NCI-H2081 (cell line): Measurements from ENCODE around the gene CLCN3.
"Not testable (repeated sequence)": the region's sequence is repeated elsewhere in the genome, so short reads cannot be mapped to it uniquely, and the experiment has no call there.

Source experiments
- DNase-seq, 2 experiments: peaks; one replicate each; lab custom pipeline; 2025; lab: John Stamatoyannopoulos, UW

The CLCN3 gene

DNA sequence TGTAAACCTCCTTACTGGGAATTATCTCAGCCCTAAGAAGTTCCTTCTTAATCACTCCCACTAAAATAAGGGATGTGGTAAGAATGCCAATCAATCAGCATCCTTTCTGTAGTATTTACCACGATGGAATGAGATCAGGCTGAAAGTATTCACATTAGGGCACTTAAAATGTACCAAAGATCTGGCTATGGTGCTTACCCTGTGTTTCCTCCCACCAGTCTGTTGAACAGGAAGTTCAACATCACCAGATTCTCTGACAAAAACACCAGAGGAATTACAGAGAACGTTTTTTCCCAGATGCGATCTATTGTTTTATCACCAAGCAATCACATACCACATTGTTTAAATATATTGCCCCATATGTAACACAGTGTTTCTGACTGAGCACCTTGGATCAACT is 2.1 kb upstream of the CLCN3 start:
- no peak for DNase-seq

- DNase-seq = no peak
These were observed 1.4 kb upstream of the CLCN3 start for GRCh38 chr4:169618986-169619385.

DNA sequence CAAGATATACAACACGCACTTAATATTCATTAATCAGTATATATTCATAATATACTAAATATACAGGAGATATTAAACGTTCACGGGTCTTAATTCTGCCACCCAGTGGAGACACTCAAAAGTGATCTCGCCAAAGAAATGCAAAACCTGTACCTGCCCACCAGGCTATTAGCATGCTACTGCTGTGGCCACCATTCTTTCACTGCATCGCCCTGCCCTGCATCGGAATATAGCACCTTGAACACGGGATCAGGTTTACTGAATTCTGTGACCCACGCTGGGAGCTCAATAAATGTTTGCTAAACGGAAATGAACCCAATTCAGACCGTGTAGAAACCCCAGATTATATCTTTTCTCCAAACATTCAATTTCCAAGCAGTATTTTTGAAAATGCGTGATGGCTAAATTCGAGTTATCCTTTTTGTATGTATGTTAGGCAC is 840 bp upstream of the CLCN3 start:
- peak in 1 of 2 experiments; percentile 41 for DNase-seq

GRCh38 chr4:169620880-169621248 is 486 bp downstream of the CLCN3 start:
- peak in 1 of 2 experiments; percentile 17 for DNase-seq

DNA sequence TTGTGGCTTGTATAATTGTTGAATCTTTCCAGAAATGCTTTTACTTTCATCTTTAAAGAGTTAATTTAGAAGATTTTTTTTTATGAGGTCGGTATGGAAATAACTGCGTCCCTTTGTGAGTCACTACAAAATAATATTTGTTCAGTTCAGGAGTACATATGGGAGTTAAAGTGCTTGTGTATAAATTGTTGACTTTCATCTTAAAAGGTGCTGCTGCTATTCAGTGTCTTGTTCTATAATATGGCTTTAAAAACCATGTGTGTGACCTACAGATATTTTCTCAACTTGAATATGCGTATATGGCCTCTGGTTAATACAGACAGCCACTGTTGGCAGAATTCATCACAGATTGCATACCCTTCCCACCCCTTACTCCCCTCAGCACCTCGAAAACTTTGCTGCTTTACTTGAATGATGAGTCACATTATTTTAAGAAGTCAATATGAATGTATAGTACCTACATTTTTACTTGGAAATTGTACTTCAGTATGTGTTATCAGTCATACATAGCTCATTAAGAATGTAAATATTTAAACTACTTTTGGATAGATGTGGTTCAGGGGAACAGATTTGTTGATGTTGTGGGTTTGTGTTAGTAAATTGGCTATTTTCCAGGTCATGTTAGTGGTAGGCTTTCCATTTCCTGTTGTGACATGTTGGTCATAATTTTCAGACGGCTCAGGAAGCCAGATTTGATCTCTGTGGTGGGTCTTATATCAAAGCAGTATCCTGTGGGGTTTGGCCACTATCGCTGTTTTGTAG is 1.5 kb downstream of the CLCN3 start:
- peak in 1 of 2 experiments; percentile 34 for DNase-seq

DNA sequence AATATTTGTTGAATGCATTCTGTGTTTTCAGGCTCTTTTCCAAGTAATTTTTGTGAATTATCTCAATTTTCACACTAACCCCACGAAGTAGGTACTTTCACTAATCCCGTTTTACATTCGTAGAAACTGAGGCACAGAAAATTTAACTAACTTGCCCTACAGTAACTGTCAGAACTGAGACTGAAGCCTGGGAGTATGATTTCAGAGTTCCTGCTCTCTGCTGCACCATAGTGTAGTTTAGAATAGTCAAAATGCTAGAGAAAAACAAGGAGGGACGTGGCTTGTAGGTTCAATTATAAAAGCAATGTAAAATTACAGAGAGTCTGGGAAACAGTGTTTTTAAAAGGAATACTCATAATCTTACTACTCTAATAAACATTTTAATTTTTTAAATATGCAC is 2.2 kb downstream of the CLCN3 start:
- no peak for DNase-seq

- not testable (repeated sequence) for DNase-seq
These were observed 3.6 kb downstream of the CLCN3 start for GRCh38 chr4:169624012-169624411.

GRCh38 chr4:169625886-169626285 is 5.5 kb downstream of the CLCN3 start:
- DNase-seq = no peak

DNA sequence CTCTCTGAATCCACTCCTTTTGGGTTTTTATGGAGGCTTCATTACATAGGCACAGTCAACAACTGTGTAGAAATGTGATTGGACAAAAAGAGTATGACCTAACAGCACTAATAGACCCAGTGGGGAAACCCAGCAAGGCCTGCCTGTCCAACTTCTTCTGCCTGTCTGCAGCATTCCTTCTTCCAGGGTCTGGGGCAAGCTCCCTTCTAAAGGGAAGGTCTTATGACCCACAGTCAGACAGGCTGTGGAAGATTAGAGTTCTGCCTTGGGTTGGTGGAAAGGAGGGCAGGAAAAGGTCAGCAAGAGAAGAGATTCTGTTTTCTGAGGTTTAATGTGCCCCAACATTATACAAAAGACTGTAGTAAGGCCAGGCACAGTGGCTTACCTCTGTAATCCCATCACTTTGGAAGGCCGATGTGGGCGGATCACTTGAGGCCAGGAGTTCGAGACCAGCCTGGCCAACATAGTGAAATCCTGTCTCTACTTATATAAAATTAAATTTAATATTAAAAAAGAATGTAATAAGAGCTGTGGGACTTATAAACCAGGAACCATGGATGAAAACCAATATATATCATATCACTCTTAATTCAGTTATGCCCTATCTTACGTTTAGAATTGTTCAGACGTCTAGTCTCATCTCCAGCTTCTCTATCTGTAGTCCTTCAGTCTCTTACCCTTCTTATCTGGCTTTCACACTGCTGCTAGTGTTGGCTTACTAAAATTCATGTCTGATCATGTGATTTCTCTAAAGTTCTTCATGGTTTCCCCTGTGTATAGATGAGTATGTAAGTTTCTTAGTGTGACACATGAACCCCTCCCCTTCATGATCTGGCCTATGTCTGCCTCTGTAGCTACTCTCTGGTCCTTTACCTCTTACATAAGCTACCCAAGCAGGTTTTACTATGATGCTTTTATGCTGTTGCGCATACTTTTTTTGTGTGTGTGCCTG is 6.2 kb downstream of the CLCN3 start:
- no peak for DNase-seq

DNA sequence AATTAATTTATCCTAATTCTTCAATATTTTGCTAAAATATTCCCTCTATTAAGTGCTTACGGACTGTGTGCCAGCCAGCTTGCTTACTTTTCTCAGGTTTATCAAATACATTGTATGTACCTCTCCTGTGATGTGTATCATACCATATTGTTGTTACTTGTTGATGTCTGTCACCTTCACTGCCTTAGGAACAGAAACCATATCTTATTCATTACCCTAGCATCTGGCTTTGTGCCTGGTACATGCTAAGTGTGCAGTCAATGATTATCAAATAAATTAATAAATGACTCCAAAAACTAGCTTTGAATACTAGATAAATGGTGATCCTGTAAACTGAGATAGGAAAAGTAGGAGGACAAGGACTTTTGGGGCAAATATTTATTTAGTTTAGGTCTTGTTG is 6.9 kb downstream of the CLCN3 start:
- DNase-seq = no peak

DNA sequence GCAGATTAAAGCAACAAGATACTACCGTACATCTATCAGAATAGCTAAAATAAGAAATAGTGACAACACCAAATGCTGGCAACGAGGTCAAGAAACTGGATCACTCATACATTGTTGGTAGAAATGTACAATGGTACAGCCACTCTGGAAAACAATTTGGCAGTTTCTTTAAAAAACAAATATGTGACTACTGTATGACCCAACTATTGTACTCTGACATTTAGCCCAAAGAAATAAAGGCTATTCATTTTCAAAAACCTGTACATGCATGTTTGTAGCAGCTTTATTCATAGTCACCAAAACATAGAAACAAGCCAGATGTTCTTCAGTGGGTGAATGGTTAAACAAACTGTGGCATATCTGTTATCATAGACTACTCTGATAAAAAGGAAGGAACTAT is 8.2 kb downstream of the CLCN3 start:
- no peak for DNase-seq

GRCh38 chr4:169630069-169630468 is 9.7 kb downstream of the CLCN3 start:
- DNase-seq = no peak

- no peak for DNase-seq
These were observed 12.5 kb downstream of the CLCN3 start for GRCh38 chr4:169632896-169633295.

DNA sequence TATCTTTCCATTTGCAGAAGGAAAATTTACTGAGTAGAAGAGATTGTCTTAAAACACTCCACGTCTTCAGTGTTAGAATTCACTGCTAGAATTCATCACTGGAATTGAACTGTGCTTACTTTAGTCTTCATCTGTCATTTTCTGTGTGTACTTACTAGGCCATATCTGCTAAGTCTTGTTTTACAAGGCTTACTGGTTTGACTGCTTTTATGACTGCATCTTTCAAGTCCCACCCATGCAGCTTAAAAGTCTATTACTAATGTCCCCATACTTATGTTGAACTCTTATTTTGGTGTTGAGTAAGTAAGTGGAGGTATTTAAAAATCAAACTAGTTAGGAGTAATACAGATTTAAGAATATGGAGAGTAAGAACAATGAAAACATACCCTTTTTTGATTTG is 14.6 kb downstream of the CLCN3 start:
- no peak for DNase-seq

DNA sequence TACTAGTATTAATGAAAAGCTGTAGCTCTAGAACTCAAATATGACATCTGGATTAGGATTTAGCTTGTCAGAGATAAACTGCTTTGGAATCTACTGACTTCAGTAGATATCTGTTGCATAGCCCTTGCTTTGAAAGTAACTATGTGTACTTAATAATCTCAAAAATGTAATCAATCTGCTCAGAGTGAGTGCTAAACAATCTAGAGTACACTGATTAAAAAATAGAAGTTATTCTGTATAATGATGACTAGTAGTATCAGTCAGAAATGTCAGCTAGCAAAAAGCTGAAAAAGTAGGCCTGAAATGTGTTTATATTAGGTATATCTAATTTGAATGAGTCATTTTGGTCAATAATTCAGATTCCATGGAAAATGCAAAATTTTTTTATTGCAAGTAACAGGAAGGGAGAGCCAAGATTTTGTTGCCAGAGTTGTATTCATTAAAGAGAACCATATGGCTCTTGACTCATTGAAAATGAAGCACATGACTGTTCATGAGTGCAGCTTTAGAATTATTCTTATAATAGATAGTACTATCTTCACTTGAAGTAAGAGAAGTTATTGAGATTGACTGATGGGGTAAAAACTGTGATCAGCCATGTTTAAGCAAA is 20.0 kb downstream of the CLCN3 start:
- DNase-seq = no peak

DNA sequence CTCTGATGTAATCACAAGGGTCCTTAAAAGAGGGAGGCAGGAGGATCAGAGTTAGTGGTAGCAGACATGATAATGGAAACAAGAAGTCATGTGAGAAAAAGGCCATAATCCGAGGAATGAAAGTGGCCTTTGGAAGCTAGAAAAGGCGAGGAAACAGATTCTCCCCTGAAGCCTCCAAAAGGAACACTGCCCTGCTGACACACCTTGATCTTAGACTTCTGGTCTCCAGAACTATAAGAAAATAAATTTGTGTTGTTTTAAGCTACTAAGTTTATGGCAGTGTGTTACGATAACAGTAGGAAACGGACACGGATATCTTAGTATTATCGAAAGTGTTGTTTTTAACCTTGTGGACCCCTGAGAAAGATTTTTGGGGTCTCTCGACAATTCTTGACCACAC is 24.4 kb downstream of the CLCN3 start:
- no peak for DNase-seq

GRCh38 chr4:169645627-169646026 is 25.2 kb downstream of the CLCN3 start:
- DNase-seq = no peak

- no peak for DNase-seq
These were observed 29.3 kb downstream of the CLCN3 start for GRCh38 chr4:169649545-169650226.

GRCh38 chr4:169650227-169650936 is 30.0 kb downstream of the CLCN3 start:
- DNase-seq = no peak

- DNase-seq = no peak
These were observed 32.2 kb downstream of the CLCN3 start for GRCh38 chr4:169652535-169652934.

DNA sequence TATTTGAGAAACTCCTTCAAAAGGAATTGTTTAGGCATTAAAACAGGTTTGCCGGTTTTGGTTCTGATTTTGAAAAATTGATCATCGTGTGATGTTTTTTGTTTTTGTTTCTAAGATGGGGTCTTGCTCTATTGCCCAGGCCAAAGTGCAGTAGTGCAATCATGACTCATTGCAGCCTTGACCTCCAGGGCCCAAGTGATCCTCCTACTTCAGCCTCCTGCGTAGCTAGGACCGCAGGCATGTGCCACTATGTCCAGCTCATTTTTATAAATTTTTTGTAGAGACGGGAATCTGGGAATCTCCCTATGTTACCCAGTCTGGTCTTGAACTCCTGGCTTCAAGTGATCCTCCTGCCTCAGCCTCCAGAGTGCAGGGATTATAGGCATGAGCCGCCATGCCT is 35.0 kb downstream of the CLCN3 start:
- DNase-seq = no peak
